Osteocyte (in vitro differentiated cells): ENCODE data around the gene NLGN1. TPM values are rescaled to one million over a fixed set of nuclear protein-coding genes. Genes with fewer than 3 reads are reported as not detected.
A peak's percentile ranks its signal among the peaks of the same experiment; 100 is the strongest.

Source experiments
- DNase-seq: peaks from one replicate; pipeline ENCODE4 v3.0.0; 2021; ENCODE audit warnings: mixed read lengths; ENCODE audit not compliant: unreplicated experiment; ENCODE audit errors: extremely low spot score
- H3K27ac Mint-ChIP-seq: one replicate; pipeline ENCODE4 v1.8.0; 2021; ENCODE audit warnings: mild to moderate bottlenecking, mixed read lengths; ENCODE audit not compliant: unreplicated experiment
- H3K27me3 Mint-ChIP-seq: one replicate; pipeline ENCODE4 v1.8.0; 2021; ENCODE audit warnings: mixed read lengths; ENCODE audit not compliant: unreplicated experiment
- H3K36me3 Mint-ChIP-seq: one replicate; pipeline ENCODE4 v1.8.0; 2021; ENCODE audit warnings: mixed read lengths; ENCODE audit not compliant: unreplicated experiment
- H3K4me1 Mint-ChIP-seq: one replicate; pipeline ENCODE4 v1.8.0; 2021; ENCODE audit warnings: mixed read lengths; ENCODE audit not compliant: unreplicated experiment
- H3K4me3 Mint-ChIP-seq: one replicate; pipeline ENCODE4 v1.8.0; 2021; ENCODE audit warnings: mild to moderate bottlenecking, moderate library complexity, mixed read lengths; ENCODE audit not compliant: unreplicated experiment
- H3K9me3 Mint-ChIP-seq: one replicate; pipeline ENCODE4 v1.8.0; 2021; ENCODE audit warnings: mixed read lengths; ENCODE audit not compliant: unreplicated experiment
- total RNA-seq: library from RNA; stranded (reverse); gene quantifications from 2 replicates; pipeline ENCODE4 v1.2.1, GENCODE V29; 2021
- TF ChIP-seq, protein P1 (sequence below): fragments of 200-600 bp; sonication (generic); IDR thresholded peaks from 2 replicates; pipeline ENCODE4 v1.5.0; 2021; ENCODE audit warnings: antibody characterized with exemption, mild to moderate bottlenecking, moderate library complexity

Gene NLGN1
- total RNA-seq, 1 donor from 2014 or later, result 3.9 TPM

DNA sequence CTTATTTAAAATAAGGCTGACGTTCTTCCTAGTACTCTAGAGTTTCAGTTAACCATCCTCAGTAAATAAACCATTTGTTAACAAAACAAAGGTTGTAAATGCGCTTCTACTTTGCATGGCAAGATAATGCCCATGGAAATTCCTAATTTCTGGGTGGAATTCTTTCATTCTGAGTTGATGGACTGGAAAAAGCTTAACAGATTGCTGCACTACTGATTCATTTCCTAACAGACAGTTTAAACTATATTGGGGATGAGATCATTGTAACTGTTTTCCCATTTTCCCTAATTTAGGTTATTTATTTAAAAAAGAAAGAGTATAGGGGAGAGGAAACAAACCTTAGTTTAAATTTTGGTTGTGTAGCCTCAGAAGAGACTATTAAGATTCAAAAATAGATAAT, 342.2 kb downstream of the NLGN1 start:
- H3K27me3 Mint-ChIP-seq, result no peaks in the 10 kb centered on the region
- peaks cover 13% of the 10 kb centered on the region for H3K9me3 Mint-ChIP-seq
- DNase-seq, result no peak

DNA sequence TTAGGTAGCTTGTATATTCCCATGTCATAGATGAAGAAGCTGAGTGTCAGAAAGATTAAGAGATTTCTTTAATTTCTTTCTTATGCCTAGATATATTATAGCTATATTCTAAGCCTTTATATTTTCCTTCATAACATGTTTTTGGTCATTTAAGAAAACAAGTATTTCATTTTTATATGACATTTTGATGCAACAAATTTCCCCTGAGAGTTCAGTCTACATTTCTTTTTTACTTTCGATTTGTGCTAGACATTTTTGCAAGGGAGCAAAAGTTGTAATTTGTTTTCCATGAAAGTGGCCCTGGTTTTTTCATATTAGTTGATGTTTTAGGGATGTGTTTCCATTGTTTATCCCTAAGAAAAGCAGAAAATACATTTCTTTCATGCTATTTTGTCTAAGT, 344.9 kb downstream of the NLGN1 start:
- Mint-ChIP-seq H3K9me3 (peaks cover 13% of the 10 kb centered on the region), H3K4me1 (peaks cover 40% of the 10 kb centered on the region), H3K27ac (peak overlapping the region; percentile 82), H3K4me3 (peak overlapping the region; percentile 39), H3K36me3 (no peaks in the 10 kb centered on the region), H3K27me3 (no peaks in the 10 kb centered on the region)
- DNase-seq, result no peak
- TF ChIP-seq, protein P1, sequence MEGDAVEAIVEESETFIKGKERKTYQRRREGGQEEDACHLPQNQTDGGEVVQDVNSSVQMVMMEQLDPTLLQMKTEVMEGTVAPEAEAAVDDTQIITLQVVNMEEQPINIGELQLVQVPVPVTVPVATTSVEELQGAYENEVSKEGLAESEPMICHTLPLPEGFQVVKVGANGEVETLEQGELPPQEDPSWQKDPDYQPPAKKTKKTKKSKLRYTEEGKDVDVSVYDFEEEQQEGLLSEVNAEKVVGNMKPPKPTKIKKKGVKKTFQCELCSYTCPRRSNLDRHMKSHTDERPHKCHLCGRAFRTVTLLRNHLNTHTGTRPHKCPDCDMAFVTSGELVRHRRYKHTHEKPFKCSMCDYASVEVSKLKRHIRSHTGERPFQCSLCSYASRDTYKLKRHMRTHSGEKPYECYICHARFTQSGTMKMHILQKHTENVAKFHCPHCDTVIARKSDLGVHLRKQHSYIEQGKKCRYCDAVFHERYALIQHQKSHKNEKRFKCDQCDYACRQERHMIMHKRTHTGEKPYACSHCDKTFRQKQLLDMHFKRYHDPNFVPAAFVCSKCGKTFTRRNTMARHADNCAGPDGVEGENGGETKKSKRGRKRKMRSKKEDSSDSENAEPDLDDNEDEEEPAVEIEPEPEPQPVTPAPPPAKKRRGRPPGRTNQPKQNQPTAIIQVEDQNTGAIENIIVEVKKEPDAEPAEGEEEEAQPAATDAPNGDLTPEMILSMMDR, result no peak

More for the DNA sequence above, 342.2 kb downstream of the NLGN1 start:
- TF ChIP-seq, protein P1, result no peak
- Mint-ChIP-seq H3K4me3 (no peak overlapping the region), H3K4me1 (peaks cover 50% of the 10 kb centered on the region), H3K27ac (no peak overlapping the region), H3K36me3 (no peaks in the 10 kb centered on the region)

DNA sequence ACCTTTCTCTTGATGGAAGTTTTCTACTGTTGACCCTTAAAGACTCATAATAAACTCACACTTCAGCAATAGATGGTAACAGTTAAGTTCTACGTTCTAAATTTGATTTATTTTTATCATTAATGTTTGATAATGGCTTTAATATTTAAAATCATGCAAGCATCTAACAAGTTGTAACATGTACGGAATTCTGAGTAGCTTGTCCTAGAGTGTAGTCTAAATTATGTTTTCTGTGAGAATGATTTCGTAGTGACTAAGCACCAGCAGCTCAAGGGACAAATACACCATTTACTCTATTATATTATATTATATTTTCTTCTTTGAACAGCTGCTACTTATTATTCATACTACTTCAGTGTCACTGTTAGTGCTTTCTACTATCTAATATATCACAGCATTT, 345.6 kb downstream of the NLGN1 start:
- H3K4me1 Mint-ChIP-seq, result peaks cover 40% of the 10 kb centered on the region
- H3K27ac Mint-ChIP-seq, result peak overlapping the region; percentile 82
- no peaks in the 10 kb centered on the region for H3K36me3 Mint-ChIP-seq
- DNase-seq, result no peak
- H3K4me3 Mint-ChIP-seq, result no peak overlapping the region
- no peaks in the 10 kb centered on the region for H3K27me3 Mint-ChIP-seq
- H3K9me3 Mint-ChIP-seq, result peaks cover 13% of the 10 kb centered on the region
- TF ChIP-seq, protein P1, result no peak

DNA sequence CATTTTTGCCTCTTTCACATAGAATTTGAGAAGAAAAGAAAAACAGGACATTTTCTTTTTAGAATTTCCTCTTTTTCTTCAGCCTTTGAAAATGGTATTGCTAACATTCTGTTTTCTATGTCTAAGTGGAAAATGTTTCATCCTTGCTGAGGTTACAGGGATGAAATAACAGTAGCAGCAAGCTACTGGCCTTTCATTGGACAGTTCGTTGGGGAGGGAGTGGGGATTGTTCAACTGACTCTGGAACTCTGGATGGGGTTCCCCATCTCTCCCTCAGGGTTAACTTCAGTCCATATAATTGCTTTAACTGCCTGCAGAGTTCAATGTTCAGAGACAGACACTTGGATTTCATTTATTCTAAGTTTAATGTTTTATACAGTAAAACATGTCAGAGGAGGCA, 346.0 kb downstream of the NLGN1 start:
- Mint-ChIP-seq H3K9me3 (peaks cover 9% of the 10 kb centered on the region), H3K27ac (peak overlapping the region; percentile 79), H3K36me3 (no peaks in the 10 kb centered on the region), H3K27me3 (no peaks in the 10 kb centered on the region), H3K4me1 (peaks cover 40% of the 10 kb centered on the region), H3K4me3 (no peak overlapping the region)
- TF ChIP-seq, protein P1, result no peak
- no peak for DNase-seq

DNA sequence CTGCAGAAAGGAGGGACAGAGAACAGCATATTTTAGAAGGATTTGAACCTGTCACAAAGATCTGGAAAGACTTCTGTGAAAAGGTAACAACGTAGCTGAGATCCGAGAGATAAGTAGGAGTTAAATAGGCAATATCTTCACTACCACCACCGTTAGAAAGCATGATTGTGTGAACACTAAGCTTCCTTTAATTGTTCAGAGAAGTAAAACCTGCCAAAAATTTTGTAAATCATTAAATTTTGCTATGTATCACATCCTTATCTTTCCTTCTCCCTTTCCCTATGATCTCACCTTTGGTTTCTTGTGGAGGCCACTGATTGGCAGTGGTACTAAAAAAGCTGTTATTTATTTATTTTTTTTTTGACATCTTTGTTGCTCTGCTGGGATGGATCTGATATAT, 346.9 kb downstream of the NLGN1 start:
- Mint-ChIP-seq H3K36me3 (no peaks in the 10 kb centered on the region), H3K4me1 (peaks cover 39% of the 10 kb centered on the region), H3K9me3 (peaks cover 6% of the 10 kb centered on the region), H3K27ac (no peak overlapping the region), H3K4me3 (no peak overlapping the region), H3K27me3 (no peaks in the 10 kb centered on the region)
- TF ChIP-seq, protein P1, result no peak
- no peak for DNase-seq
